Natural killer cell (primary cell): ENCODE results near the gene IMMT. TPM values are rescaled to one million over a fixed set of nuclear protein-coding genes. Genes with fewer than 3 reads are reported as not detected.

Experiments used
- ATAC-seq, 3 donors: fragments of 150-1000 bp in 2 of 3; fragments of 200-7000 bp in 1 of 3; cut with Tn5 transposase; 1 replicate in 1 of 3; 2 replicates in 2 of 3; pipeline ENCODE4 v1.10.0; 2021; ENCODE audit warnings: mild to moderate bottlenecking in 2 of 3, moderate library complexity in 2 of 3
- DNase-seq, 2 donors: peaks; one replicate each; pipeline versions ENCODE4 v3.0.0 to v3.0.0-alpha.2; 2013 to 2021; ENCODE audit warnings: mixed read lengths in 1 of 2
- H3K27ac ChIP-seq: one replicate; pipeline ENCODE4 v1.5.1; 2013; ENCODE audit warnings: mild to moderate bottlenecking, low read length
- H3K27me3 ChIP-seq: one replicate; pipeline ENCODE4 v1.6.1; 2013; ENCODE audit warnings: low read length; ENCODE audit not compliant: control insufficient read depth, insufficient read depth
- H3K36me3 ChIP-seq: one replicate; pipeline ENCODE4 v1.6.1; 2013; ENCODE audit warnings: low read length; ENCODE audit not compliant: control insufficient read depth, insufficient read depth
- H3K4me1 ChIP-seq: one replicate; pipeline ENCODE4 v1.6.1; 2013; ENCODE audit warnings: low read length; ENCODE audit not compliant: control insufficient read depth, insufficient read depth
- H3K4me3 ChIP-seq: one replicate; pipeline ENCODE4 v1.5.1; 2013; ENCODE audit warnings: low read length
- H3K9me3 ChIP-seq: one replicate; pipeline ENCODE4 v1.6.1; 2013; ENCODE audit warnings: low read length; ENCODE audit not compliant: control insufficient read depth, insufficient read depth
- H3K27ac Mint-ChIP-seq, 2 donors: one replicate each; pipeline ENCODE4 v1.8.0; 2022; ENCODE audit warnings: mild to moderate bottlenecking in 2 of 2, mixed read lengths in 2 of 2, moderate library complexity in 1 of 2
- H3K27me3 Mint-ChIP-seq, 2 donors: one replicate each; pipeline ENCODE4 v1.8.0; 2022; ENCODE audit warnings: low read depth in 2 of 2, mixed read lengths in 2 of 2
- H3K36me3 Mint-ChIP-seq: one replicate; pipeline ENCODE4 v1.8.0; 2022; ENCODE audit warnings: mixed read lengths
- H3K4me1 Mint-ChIP-seq, 2 donors: one replicate each; pipeline ENCODE4 v1.8.0; 2022; ENCODE audit warnings: mixed read lengths in 2 of 2
- H3K4me3 Mint-ChIP-seq: one replicate; pipeline ENCODE4 v1.8.0; 2022; ENCODE audit warnings: mild to moderate bottlenecking, moderate library complexity, mixed read lengths
- H3K9me3 Mint-ChIP-seq, 2 donors: one replicate each; pipeline ENCODE4 v1.8.0; 2022; ENCODE audit warnings: mixed read lengths in 2 of 2
- WGBS: methylation state at CpG from one replicate; pipeline ENCODE4 v1.1.7; 2013; ENCODE audit warnings: missing lambda C conversion rate; ENCODE audit not compliant: insufficient coverage; 5-methylcytosine and 5-hydroxymethylcytosine counted together
- intact Hi-C: fragments of 100-400 bp; cut with micrococcal nuclease; formaldehyde crosslinking; loops from one replicate; pipeline ENCODE4 v1.14.2; 2022
- total RNA-seq, 4 donors: library from RNA; stranded (reverse); fragments of 120-200 nt in 1 of 4; gene quantifications; one replicate each; pipeline versions ENCODE4 v1.2.3 to v1.2.4, GENCODE V29; 2013 to 2022
- TF ChIP-seq, protein P1 (sequence below): fragments of 200-600 bp; IDR thresholded peaks from one replicate; pipeline ENCODE4 v1.8.0; 2022; ENCODE audit warnings: antibody characterized with exemption

The IMMT gene
- total RNA-seq, 3 donors from 2014 or later (not counting 1 experiment from before 2014, with no cell fraction given) = 54.5 to 62.6 (median 59.0) TPM

DNA sequence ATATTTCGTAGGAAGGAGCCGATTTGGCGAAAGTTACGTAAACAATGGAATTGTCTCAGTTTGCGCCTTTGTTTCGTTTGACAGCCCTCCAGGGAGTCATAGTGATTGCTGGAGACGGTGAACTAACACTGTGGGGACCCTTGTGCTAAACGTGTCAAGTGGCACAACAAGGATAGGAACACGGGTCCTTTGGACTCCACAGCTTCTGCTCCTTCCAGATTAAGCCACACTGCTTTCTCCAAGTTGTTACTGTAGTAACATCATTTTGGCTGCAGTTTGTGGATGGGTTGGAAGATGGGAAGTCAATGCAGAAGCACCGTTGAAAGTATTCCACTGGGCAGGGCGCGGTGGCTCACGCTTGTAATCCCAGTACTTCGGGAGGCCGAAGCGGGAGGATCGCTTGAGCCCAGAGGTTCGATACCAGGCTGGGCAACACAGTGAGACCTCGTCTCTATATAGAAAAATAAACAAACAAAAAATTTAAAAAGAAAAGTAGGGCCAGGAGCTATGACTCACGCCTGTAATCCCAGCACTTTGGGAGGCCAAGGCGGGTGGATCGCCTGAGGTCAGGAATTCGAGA, 636 bp upstream of the IMMT start:
- no peak for ATAC-seq
- no peaks in the 10 kb centered on the region for H3K36me3 Mint-ChIP-seq
- H3K4me1 Mint-ChIP-seq = peaks cover 53 to 61% of the 10 kb centered on the region in 2 donors
- H3K27ac Mint-ChIP-seq = peak overlapping the region; percentile 97
- Histone ChIP-seq H3K4me1 (peaks cover 27% of the 10 kb centered on the region), H3K27me3 (no peaks in the 10 kb centered on the region), H3K9me3 (no peaks in the 10 kb centered on the region), H3K27ac (peak overlapping the region; percentile 98), H3K4me3 (peak overlapping the region; percentile 99), H3K36me3 (no peaks in the 10 kb centered on the region)
- TF ChIP-seq, protein P1, sequence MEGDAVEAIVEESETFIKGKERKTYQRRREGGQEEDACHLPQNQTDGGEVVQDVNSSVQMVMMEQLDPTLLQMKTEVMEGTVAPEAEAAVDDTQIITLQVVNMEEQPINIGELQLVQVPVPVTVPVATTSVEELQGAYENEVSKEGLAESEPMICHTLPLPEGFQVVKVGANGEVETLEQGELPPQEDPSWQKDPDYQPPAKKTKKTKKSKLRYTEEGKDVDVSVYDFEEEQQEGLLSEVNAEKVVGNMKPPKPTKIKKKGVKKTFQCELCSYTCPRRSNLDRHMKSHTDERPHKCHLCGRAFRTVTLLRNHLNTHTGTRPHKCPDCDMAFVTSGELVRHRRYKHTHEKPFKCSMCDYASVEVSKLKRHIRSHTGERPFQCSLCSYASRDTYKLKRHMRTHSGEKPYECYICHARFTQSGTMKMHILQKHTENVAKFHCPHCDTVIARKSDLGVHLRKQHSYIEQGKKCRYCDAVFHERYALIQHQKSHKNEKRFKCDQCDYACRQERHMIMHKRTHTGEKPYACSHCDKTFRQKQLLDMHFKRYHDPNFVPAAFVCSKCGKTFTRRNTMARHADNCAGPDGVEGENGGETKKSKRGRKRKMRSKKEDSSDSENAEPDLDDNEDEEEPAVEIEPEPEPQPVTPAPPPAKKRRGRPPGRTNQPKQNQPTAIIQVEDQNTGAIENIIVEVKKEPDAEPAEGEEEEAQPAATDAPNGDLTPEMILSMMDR = no peak
- H3K4me3 Mint-ChIP-seq = peak overlapping the region; percentile 97
- DNase-seq = no peak
- WGBS = 53% methylated on average over 23 of the region's 23 CpGs
- no peaks in the 10 kb centered on the region for H3K27me3 Mint-ChIP-seq
- H3K9me3 Mint-ChIP-seq = no peaks in the 10 kb centered on the region
- intact Hi-C loops = loop anchor here (1.0 to 10.0 kb wide), 4 partner anchors 89 to 311 kb away; partner anchors contain the start of genes POLR1A, PTCD3 and ST3GAL5

DNA sequence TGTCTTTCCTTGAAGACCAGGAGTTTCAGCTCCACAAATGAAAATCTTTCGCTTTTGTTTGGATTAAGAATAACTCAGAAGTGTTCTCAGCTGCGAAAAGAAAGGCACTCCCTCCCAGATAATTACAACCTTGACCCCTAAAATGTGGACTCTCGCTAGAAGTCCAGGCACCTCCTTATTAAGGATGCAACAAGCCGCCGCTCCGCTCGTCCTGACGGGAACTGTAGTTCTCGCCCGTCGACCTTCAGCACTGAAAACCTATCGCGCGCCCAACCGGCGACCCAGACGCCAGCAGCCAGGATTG, 559 bp downstream of the IMMT start:
- no peaks in the 10 kb centered on the region for H3K9me3 Mint-ChIP-seq
- H3K4me1 Mint-ChIP-seq = peaks cover 54 to 61% of the 10 kb centered on the region in 2 donors
- no peak for DNase-seq
- no peaks in the 10 kb centered on the region for H3K36me3 Mint-ChIP-seq
- H3K4me3 Mint-ChIP-seq = peak overlapping the region; percentile 97
- H3K27me3 ChIP-seq = no peaks in the 10 kb centered on the region
- H3K4me3 ChIP-seq = peak overlapping the region; percentile 99
- H3K4me1 ChIP-seq = peaks cover 25% of the 10 kb centered on the region
- no peaks in the 10 kb centered on the region for H3K9me3 ChIP-seq
- intact Hi-C loops = loop anchor here (1.0 to 10.0 kb wide), 4 partner anchors 87 to 310 kb away; partner anchors contain the start of genes POLR1A, PTCD3 and ST3GAL5
- peak overlapping the region; percentile 98 for H3K27ac ChIP-seq
- no peak for ATAC-seq
- WGBS = 0% methylated on average over 17 of the region's 17 CpGs
- H3K36me3 ChIP-seq = peaks cover 7% of the 10 kb centered on the region
- H3K27ac Mint-ChIP-seq = peak overlapping the region; percentile 97
- TF ChIP-seq, protein P1 = no peak
- no peaks in the 10 kb centered on the region for H3K27me3 Mint-ChIP-seq

DNA sequence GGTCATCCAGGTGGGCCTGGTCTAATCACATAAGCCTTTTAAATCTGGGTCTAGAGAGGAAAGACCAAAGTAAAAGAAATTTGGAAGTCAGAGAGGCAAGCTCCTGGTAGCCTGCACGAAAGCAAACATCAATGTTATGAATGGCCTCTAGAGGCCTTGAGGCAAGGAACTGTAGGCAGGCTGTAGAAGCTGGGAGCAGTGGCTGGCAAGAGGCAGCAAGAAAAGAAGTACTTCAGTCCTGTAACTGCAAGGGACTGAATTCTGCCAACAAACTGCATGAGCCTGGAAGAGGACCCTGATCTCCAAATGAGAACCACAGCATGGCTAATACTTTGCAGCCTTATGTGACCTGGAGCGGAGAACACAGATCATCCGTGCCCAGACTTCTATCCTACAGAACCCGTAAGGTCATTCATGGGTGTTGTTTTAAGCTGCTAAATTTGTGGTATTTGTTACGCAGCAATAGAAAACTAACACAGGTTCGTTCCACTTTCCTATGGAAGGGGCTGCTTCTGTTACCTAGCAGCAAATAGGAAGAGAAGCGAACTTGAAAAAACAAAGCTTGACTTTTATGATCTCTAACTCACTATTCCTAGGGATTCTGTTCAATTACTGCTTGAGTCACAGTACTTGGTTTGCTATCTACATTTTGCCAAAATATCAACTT, 1.2 kb downstream of the IMMT start:
- no peak for ATAC-seq
- WGBS = 74% methylated on average over 7 of the region's 7 CpGs
- Mint-ChIP-seq H3K27me3 (no peaks in the 10 kb centered on the region), H3K36me3 (no peaks in the 10 kb centered on the region), H3K4me3 (peak overlapping the region; percentile 97), H3K9me3 (no peaks in the 10 kb centered on the region), H3K27ac (peak overlapping the region; percentile 97), H3K4me1 (peaks cover 48 to 61% of the 10 kb centered on the region in 2 donors)
- TF ChIP-seq, protein P1 = no peak
- Histone ChIP-seq H3K4me3 (peak overlapping the region; percentile 99), H3K4me1 (peaks cover 24% of the 10 kb centered on the region), H3K9me3 (no peaks in the 10 kb centered on the region), H3K27me3 (no peaks in the 10 kb centered on the region), H3K27ac (peak overlapping the region; percentile 98), H3K36me3 (peaks cover 7% of the 10 kb centered on the region)
- DNase-seq = peak in 1 of 2 donors; percentile 17
- intact Hi-C loops = loop anchor here (10.0 kb wide), 1 partner anchor 309 kb away; the partner anchor contains the start of gene ST3GAL5
